Astrocyte of the spinal cord (primary cell): ENCODE results near the gene R3HDM4.
"Not testable (repeated sequence)": the region's sequence is repeated elsewhere in the genome, so short reads cannot be mapped to it uniquely, and the experiment has no call there.

Experiments used
- DNase-seq: peaks from one replicate; pipeline ENCODE4 v3.0.0; 2011; ENCODE audit warnings: low read depth, low spot score
- H3K4me3 ChIP-seq: 2 replicates; pipeline ENCODE4 v1.5.1; 2011; ENCODE audit warnings: low read depth, mild to moderate bottlenecking, low read length, moderate library complexity
- CTCF ChIP-seq: IDR thresholded peaks from 2 replicates; pipeline ENCODE4 v1.5.1; 2012; ENCODE audit warnings: low read depth, mild to moderate bottlenecking, low read length, inconsistent platforms
- in situ Hi-C: cut with HindIII; loops from 2 replicates; pipeline ENCODE4 v1.10.0; 2017; ENCODE audit warnings: low sequenced_read_pairs

Gene R3HDM4

GRCh38 chr19:913080-913748 lies at the start of gene R3HDM4:
Gene R3HDM4, minus strand, starts transcription at chr19:913219. Its CDS starts 62 bp downstream, at chr19:913157.
- DNase-seq, result no peak
- no peak for TF ChIP-seq CTCF
- in situ Hi-C loops, result no loop called here
- peak within 1 kb of the TSS; percentile 89 for H3K4me3 ChIP-seq

DNA sequence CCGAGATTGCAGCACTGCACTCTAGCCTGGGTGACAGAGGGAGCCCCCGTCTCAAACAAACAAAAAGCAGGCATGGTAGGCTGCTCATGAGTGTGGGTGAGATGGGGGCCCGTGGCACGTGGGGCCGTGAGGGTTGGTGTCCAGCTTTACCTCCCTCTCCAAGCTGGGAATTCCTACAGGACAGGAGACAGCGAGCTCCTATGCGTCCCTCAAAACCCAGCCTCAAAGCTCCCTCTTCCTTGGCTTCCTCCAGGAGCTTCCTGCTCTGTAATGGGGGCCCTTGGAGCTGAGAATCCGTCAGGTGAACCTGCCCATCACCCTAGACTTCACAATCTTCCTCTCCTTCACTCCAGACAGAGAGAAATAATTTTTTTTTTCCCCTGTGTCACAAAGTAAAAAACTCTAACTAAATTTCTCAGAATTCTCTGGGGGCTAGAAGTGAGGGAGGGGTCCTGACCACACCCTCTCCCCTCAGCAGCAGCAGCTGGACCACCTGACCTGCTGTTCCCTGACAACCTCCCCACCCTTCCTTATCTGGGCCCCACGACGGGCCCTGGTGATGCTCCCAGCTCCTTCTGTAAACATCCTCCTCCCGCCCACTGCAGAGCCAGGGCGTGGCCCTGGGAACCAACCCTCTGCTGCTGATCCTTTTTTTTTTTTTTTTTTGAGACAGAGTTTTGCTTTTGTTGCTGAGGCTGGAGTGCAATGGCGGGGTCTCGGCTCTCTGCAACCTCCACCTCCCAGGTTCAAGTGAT lies 49.0 kb upstream of the R3HDM4 start:
- H3K4me3 ChIP-seq, result no peak overlapping the region
- no peak for TF ChIP-seq CTCF
- DNase-seq, result no peak
- in situ Hi-C loops, result no loop called here

- no peak for DNase-seq
- in situ Hi-C loops, result no loop called here
Observed at GRCh38 chr19:960601-960938, 47.6 kb upstream of the R3HDM4 start.

DNA sequence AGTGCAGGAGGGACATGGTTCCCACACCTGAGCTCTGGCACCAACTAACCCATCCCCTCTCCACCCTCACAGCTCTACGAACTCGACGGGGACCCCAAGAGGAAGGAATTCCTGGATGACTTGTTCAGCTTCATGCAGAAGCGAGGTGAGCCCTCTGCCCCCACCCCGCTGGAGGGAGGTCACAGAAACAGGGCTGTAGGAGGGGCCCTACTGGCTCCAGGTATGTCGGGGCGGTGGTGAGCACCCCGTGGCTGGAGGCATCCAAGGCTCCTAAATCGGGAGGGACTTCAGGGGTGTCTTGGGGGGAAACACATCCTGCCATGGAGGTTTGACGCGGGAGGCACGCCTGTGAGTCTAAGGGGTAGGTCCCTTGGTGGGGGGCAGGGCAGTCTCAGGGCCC lies 47.0 kb upstream of the R3HDM4 start:
- H3K4me3 ChIP-seq, result no peak overlapping the region
- no peak for DNase-seq
- in situ Hi-C loops, result no loop called here
- TF ChIP-seq CTCF, result no peak

More at GRCh38 chr19:960601-960938, 47.6 kb upstream of the R3HDM4 start:
- TF ChIP-seq CTCF, result no peak
- no peak overlapping the region for H3K4me3 ChIP-seq

GRCh38 chr19:958967-959855 lies 46.2 kb upstream of the R3HDM4 start:
- no peak overlapping the region for H3K4me3 ChIP-seq
- in situ Hi-C loops, result no loop called here
- DNase-seq, result peak; percentile 26
- TF ChIP-seq CTCF, result no peak

- DNase-seq, in situ Hi-C loops, H3K4me3 ChIP-seq: not testable (repeated sequence)
Observed at GRCh38 chr19:957578-957977, 44.6 kb upstream of the R3HDM4 start.
